Fibroblast of pulmonary artery (primary cell): ENCODE measurements around the gene RCC1.
"Not testable (repeated sequence)": the region's sequence is repeated elsewhere in the genome, so short reads cannot be mapped to it uniquely, and the experiment has no call there.

Experiments
- DNase-seq: peaks from one replicate; pipeline ENCODE4 v3.0.0-alpha.2; 2010; ENCODE audit warnings: low read depth
- H3K4me3 ChIP-seq: replicated peaks from 2 replicates; pipeline ENCODE4 v1.5.1; 2011; ENCODE audit warnings: low read depth, mild to moderate bottlenecking, control low read depth, low read length, moderate library complexity
- CTCF ChIP-seq: IDR thresholded peaks from 2 replicates; pipeline ENCODE4 v1.5.1; 2011; ENCODE audit warnings: mild to moderate bottlenecking, control low read depth, low read length, inconsistent platforms; ENCODE audit errors: missing control alignments

Gene RCC1

DNA sequence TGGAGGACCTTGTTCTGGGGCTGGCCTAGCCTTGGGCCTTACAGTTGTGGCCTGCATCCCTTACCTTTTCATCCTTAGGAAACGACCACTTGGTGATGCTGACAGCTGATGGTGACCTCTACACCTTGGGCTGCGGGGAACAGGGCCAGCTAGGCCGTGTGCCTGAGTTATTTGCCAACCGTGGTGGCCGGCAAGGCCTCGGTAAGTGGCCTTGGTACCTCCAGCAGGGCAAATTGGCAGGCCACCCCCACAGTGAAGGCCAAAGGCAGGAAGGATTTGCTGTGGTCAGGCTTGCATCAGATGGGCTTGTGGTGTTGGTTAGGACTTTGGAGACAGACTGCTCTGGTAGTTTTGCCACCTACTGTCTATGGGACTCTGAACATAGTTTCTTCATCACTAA lies 29.3 kb downstream of the RCC1 start:
- H3K4me3 ChIP-seq, result no peak overlapping the region
- no peak for TF ChIP-seq CTCF
- DNase-seq, result no peak

DNA sequence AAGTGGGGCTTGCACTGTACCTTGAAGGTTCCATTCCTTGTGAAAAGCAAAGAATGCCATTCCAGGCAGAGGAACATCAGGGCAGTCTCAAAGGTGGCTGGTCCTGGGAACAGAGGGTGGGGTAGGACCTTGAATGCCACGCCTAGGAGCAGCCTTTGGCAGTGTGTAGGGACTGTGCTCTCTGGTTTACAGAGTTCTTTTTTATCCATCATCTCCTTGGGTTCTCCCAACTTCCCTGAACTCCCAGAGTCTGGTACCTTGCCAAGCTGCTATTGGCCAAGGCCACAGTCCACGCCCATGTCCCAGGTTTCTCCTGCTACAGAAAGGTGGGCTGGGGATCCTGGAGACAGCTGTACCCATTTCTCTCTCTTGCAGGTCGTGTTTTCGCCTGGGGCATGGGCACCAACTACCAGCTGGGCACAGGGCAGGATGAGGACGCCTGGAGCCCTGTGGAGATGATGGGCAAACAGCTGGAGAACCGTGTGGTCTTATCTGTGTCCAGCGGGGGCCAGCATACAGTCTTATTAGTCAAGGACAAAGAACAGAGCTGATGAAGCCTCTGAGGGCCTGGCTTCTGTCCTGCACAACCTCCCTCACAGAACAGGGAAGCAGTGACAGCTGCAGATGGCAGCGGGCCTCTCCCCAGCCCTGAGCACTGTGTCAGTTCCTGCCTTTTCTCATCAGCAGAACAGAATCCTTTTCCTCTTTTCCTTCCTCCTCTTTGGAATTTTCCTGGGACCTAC lies 31.8 kb downstream of the RCC1 start:
- no peak for DNase-seq
- no peak overlapping the region for H3K4me3 ChIP-seq
- no peak for TF ChIP-seq CTCF

DNA sequence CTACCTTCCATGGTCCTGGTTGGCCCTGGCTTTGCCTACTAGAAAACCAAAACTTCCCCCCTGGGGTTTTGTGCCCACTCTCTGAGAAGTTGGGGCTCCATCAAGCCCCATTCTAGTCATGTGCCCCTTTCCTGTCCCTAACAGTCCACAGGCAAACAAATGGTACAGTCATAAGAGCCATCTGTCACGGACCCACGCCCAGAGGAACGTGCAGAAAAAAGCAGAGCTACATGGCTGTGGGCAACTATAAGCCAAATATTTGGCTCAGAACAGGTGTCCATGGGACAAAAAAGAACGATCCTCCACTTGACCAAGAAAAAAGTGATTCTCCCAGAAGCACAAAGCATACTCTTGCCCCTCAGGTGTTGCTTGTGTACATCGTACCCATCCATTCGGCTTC lies 32.4 kb downstream of the RCC1 start:
- no peak for TF ChIP-seq CTCF
- DNase-seq, result no peak
- H3K4me3 ChIP-seq, result no peak overlapping the region

DNA sequence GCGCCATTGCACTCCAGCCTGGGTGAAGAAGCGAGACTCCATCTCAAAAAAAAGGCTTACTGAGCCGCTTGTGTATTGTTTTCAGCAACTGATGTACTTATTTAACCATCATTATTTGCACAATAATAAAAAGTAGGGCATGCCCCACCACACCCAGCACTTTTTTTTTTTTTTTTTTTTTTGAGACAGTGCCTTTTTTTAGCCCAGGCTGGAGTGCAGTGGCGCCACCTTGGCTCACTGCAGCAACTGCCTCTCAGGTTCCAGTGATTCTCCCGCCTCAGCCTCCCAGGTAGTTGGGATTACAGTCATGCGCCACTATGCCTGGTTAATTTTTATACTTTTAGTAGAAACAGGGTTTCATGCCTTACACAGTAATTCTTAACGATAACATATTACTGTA lies 34.8 kb downstream of the RCC1 start:
- TF ChIP-seq CTCF, result peak; percentile 5
- no peak for DNase-seq
- H3K4me3 ChIP-seq, result no peak overlapping the region

GRCh38 chr1:28541414-28542015 lies 35.7 kb downstream of the RCC1 start:
- not testable (repeated sequence) for H3K4me3 ChIP-seq, DNase-seq

- TF ChIP-seq CTCF, result no peak
- H3K4me3 ChIP-seq, result no peak overlapping the region
- DNase-seq, result no peak
Measured at GRCh38 chr1:28545246-28545628, 39.4 kb downstream of the RCC1 start.

DNA sequence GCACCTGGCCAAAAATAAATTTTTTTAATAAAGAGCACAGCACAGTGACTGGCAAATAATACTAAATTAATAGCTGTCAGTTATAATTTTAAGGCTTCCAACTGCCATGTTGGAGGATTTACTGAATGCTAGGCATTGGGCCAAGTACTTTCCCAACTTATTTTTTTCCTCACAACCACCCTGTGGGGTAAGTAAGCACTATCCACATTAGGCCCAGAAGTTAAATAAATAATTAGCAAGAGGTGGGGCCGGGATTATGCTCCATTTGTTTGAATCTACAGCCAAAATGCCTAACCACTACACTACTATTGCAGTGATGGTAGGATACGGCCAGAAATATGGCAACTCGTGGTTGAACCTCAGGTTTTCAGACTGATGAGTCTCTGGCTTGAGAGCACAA lies 42.5 kb downstream of the RCC1 start:
- no peak for TF ChIP-seq CTCF
- peak; percentile 13 for DNase-seq
- no peak overlapping the region for H3K4me3 ChIP-seq
